H9 (cell line): ENCODE measurements around the gene HNF4A. TPM values are rescaled to one million over a fixed set of nuclear protein-coding genes. Genes with fewer than 3 reads are reported as not detected.

Experiments
- DNase-seq: peaks from one replicate; pipeline ENCODE4 v3.0.0-alpha.2; 2017
- H2AFZ ChIP-seq: one replicate; pipeline ENCODE4 v1.6.1; 2013; ENCODE audit warnings: mild to moderate bottlenecking, low read length, control low read depth, moderate library complexity
- H2AK5ac ChIP-seq: 2 replicates; pipeline ENCODE4 v1.6.1; 2013; ENCODE audit warnings: low read length, control low read depth, mixed read lengths; ENCODE audit not compliant: insufficient read length
- H2BK120ac ChIP-seq: one replicate; pipeline ENCODE4 v1.6.1; 2013; ENCODE audit warnings: low read depth, mild to moderate bottlenecking, low read length, control low read depth, inconsistent platforms; ENCODE audit not compliant: poor library complexity, severe bottlenecking
- H2BK12ac ChIP-seq: 2 replicates; pipeline ENCODE4 v1.6.1; 2013; ENCODE audit warnings: low read length, control low read depth, mixed read lengths, low read depth; ENCODE audit not compliant: insufficient read length
- H2BK15ac ChIP-seq: 2 replicates; pipeline ENCODE4 v1.6.1; 2013; ENCODE audit warnings: low read depth, low read length, control low read depth
- H2BK20ac ChIP-seq: one replicate; pipeline ENCODE4 v1.6.1; 2013; ENCODE audit warnings: low read depth, mild to moderate bottlenecking, low read length, control low read depth, inconsistent platforms; ENCODE audit not compliant: poor library complexity, severe bottlenecking
- H2BK5ac ChIP-seq: 2 replicates; pipeline ENCODE4 v1.6.1; 2013; ENCODE audit warnings: low read length, control low read depth, mixed read lengths; ENCODE audit not compliant: insufficient read length
- H3K14ac ChIP-seq: 2 replicates; pipeline ENCODE4 v1.6.1; 2013; ENCODE audit warnings: low read length, control low read depth; ENCODE audit not compliant: insufficient read depth
- H3K18ac ChIP-seq: 2 replicates; pipeline ENCODE4 v1.6.1; 2013; ENCODE audit warnings: low read depth, mild to moderate bottlenecking, mixed read lengths, low read length, control low read depth; ENCODE audit not compliant: insufficient read length
- H3K23ac ChIP-seq: 2 replicates; pipeline ENCODE4 v1.6.1; 2013; ENCODE audit warnings: low read length, control low read depth, mixed read lengths, low read depth; ENCODE audit not compliant: insufficient read length
- H3K23me2 ChIP-seq: 2 replicates; pipeline ENCODE4 v1.6.1; 2013; ENCODE audit warnings: low read depth, mild to moderate bottlenecking, mixed read lengths, low read length, control low read depth; ENCODE audit not compliant: insufficient read length, poor library complexity, severe bottlenecking
- H3K27ac ChIP-seq: 2 replicates; pipeline ENCODE4 v1.5.1; 2013; ENCODE audit warnings: low read length, control low read depth, mixed read lengths, low read depth; ENCODE audit not compliant: insufficient read length
- H3K27me3 ChIP-seq: 2 replicates; pipeline ENCODE4 v1.6.1; 2013; ENCODE audit warnings: low read length, control low read depth, inconsistent platforms; ENCODE audit not compliant: insufficient read depth
- H3K4ac ChIP-seq: 2 replicates; pipeline ENCODE4 v1.6.1; 2013; ENCODE audit warnings: low read depth, mild to moderate bottlenecking, control low read depth, inconsistent platforms, low read length, moderate library complexity
- H3K4me1 ChIP-seq: 2 replicates; pipeline ENCODE4 v1.6.1; 2013; ENCODE audit warnings: low read length, control low read depth, inconsistent platforms; ENCODE audit not compliant: insufficient read depth
- H3K4me2 ChIP-seq: 2 replicates; pipeline ENCODE4 v1.6.1; 2013; ENCODE audit warnings: low read length, control low read depth, mixed read lengths; ENCODE audit not compliant: insufficient read length, insufficient read depth
- H3K56ac ChIP-seq: 2 replicates; pipeline ENCODE4 v1.6.1; 2013; ENCODE audit warnings: low read depth, mild to moderate bottlenecking, mixed read lengths, low read length, control low read depth; ENCODE audit not compliant: insufficient read length
- H3K79me1 ChIP-seq: 2 replicates; pipeline ENCODE4 v1.6.1; 2013; ENCODE audit warnings: low read depth, mild to moderate bottlenecking, moderate library complexity, low read length, control low read depth, inconsistent platforms; ENCODE audit not compliant: insufficient read depth, poor library complexity, severe bottlenecking
- H3K79me2 ChIP-seq: 2 replicates; pipeline ENCODE4 v1.6.1; 2013; ENCODE audit warnings: low read length, control low read depth, inconsistent platforms; ENCODE audit not compliant: insufficient read depth
- H3K9ac ChIP-seq: 2 replicates; pipeline ENCODE4 v1.6.1; 2013; ENCODE audit warnings: low read length, control low read depth, mixed read lengths; ENCODE audit not compliant: insufficient read length; ENCODE audit errors: extremely low read depth
- H3K9me3 ChIP-seq: one replicate; pipeline ENCODE4 v1.6.1; 2013; ENCODE audit warnings: low read depth, low read length, inconsistent platforms; ENCODE audit not compliant: control insufficient read depth
- H3T11ph ChIP-seq: one replicate; pipeline ENCODE4 v1.6.1; 2013; ENCODE audit warnings: mild to moderate bottlenecking, low read length, control low read depth, inconsistent platforms
- H4K20me1 ChIP-seq: one replicate; pipeline ENCODE4 v1.6.1; 2013; ENCODE audit not compliant: control insufficient read depth, insufficient read length, insufficient read depth
- H4K5ac ChIP-seq: 2 replicates; pipeline ENCODE4 v1.6.1; 2013; ENCODE audit warnings: low read depth, mild to moderate bottlenecking, mixed read lengths, low read length, control low read depth; ENCODE audit not compliant: insufficient read length
- H4K8ac ChIP-seq: replicated peaks from 2 replicates; pipeline ENCODE4 v1.6.1; 2013; ENCODE audit warnings: low read length, control low read depth, mixed read lengths, low read depth; ENCODE audit not compliant: insufficient read length
- H4K91ac ChIP-seq: 2 replicates; pipeline ENCODE4 v1.6.1; 2013; ENCODE audit warnings: low read depth, mild to moderate bottlenecking, moderate library complexity, mixed read lengths, low read length, control low read depth; ENCODE audit not compliant: insufficient read length
- H3K27ac Mint-ChIP-seq, 3 experiments: 2 replicates in 2 of 3; 3 replicates in 1 of 3; pipeline ENCODE4 v1.8.0; 2020 to 2021; ENCODE audit warnings: mixed read lengths in 3 of 3, mild to moderate bottlenecking in 1 of 3, moderate library complexity in 1 of 3
- H3K27me3 Mint-ChIP-seq: 2 replicates; pipeline ENCODE4 v1.8.0; 2021; ENCODE audit warnings: low read depth, mild to moderate bottlenecking, moderate library complexity, mixed read lengths
- H3K36me3 Mint-ChIP-seq, 3 experiments: 2 replicates in 2 of 3; 3 replicates in 1 of 3; pipeline ENCODE4 v1.8.0; 2020 to 2021; ENCODE audit warnings: low read depth in 3 of 3, mixed read lengths in 3 of 3; ENCODE audit not compliant: insufficient read depth in 1 of 3
- H3K4me1 Mint-ChIP-seq, 2 experiments: 2 replicates each; pipeline ENCODE4 v1.8.0; 2020; ENCODE audit warnings: mixed read lengths in 2 of 2
- H3K4me3 Mint-ChIP-seq, 2 experiments: 2 replicates in 1 of 2; 3 replicates in 1 of 2; pipeline ENCODE4 v1.8.0; 2020 to 2021; ENCODE audit warnings: mild to moderate bottlenecking in 2 of 2, mixed read lengths in 2 of 2, moderate library complexity in 1 of 2
- H3K9me3 Mint-ChIP-seq, 2 experiments: 2 replicates in 1 of 2; 3 replicates in 1 of 2; pipeline ENCODE4 v1.8.0; 2020; ENCODE audit warnings: mild to moderate bottlenecking in 2 of 2, mixed read lengths in 2 of 2, moderate library complexity in 1 of 2
- CTCF ChIP-seq: fragments of 200-600 bp; sonication (generic); conservative IDR thresholded peaks from 3 replicates; pipeline ENCODE4 v1.8.0; 2021; ENCODE audit warnings: antibody characterized with exemption, mild to moderate bottlenecking
- WGBS: extraction: QIAGEN DNeasy Blood & Tissue Kit; methylation state at CpG from one replicate; pipeline ENCODE4 v1.1.7; 2013; ENCODE audit warnings: missing lambda C conversion rate, low lambda C conversion rate, mixed read lengths; ENCODE audit not compliant: insufficient read length; ENCODE audit errors: extremely low coverage; 5-methylcytosine and 5-hydroxymethylcytosine counted together
- total RNA-seq: library from RNA; stranded (reverse); gene quantifications from 2 replicates; pipeline ENCODE4 v1.2.1, GENCODE V29; 2021

Gene HNF4A
- total RNA-seq, 1 experiment from 2014 or later, result not detected

- no peak for TF ChIP-seq CTCF
- peaks cover 0 to 6% of the 10 kb centered on the region in 2 experiments; a peak in 2 of 4 replicates for H3K4me1 Mint-ChIP-seq
- H3K23me2 ChIP-seq, result no peaks in the 10 kb centered on the region
Observed at GRCh38 chr20:44400671-44400969, 45.1 kb downstream of the HNF4A start.

More at GRCh38 chr20:44400671-44400969, 45.1 kb downstream of the HNF4A start:
- H2AFZ ChIP-seq, result no peak overlapping the region
- no peak for DNase-seq
- no peak overlapping the region for H3K4ac ChIP-seq
- no peaks in the 10 kb centered on the region for H3K27me3 ChIP-seq
- no peak overlapping the region for H2BK20ac ChIP-seq
- no peaks in the 10 kb centered on the region for H3K9me3 ChIP-seq
- no peak overlapping the region for H4K8ac ChIP-seq
- no peak overlapping the region for H3K18ac ChIP-seq
- no peak overlapping the region for H2AK5ac ChIP-seq
- no peak overlapping the region for H3K23ac ChIP-seq
- H3K79me2 ChIP-seq, result no peaks in the 10 kb centered on the region
- no peak overlapping the region for H4K91ac ChIP-seq
- no peak overlapping the region for H2BK5ac ChIP-seq
- Mint-ChIP-seq H3K4me3 (no peak overlapping the region), H3K27ac (peak overlapping the region in 1 of 3 experiments; percentile 63; a peak in 1 of 7 replicates), H3K27me3 (peaks cover 5% of the 10 kb centered on the region), H3K36me3 (no peaks in the 10 kb centered on the region), H3K9me3 (peaks cover 0 to 3% of the 10 kb centered on the region in 2 experiments; a peak in 2 of 5 replicates)
- H2BK12ac ChIP-seq, result no peak overlapping the region
- no peak overlapping the region for H2BK120ac ChIP-seq
- H3K4me1 ChIP-seq, result no peaks in the 10 kb centered on the region
- H3K56ac ChIP-seq, result no peak overlapping the region
- no CpG with 5 or more reads among the region's 5 CpGs for WGBS
- H3K14ac ChIP-seq, result no peak overlapping the region
- H3K79me1 ChIP-seq, result no peaks in the 10 kb centered on the region
- no peak overlapping the region for H3T11ph ChIP-seq
- no peak overlapping the region for H4K5ac ChIP-seq
- no peak overlapping the region for H3K9ac ChIP-seq
- H4K20me1 ChIP-seq, result no peaks in the 10 kb centered on the region
- no peak overlapping the region for H3K27ac ChIP-seq
- no peak overlapping the region for H2BK15ac ChIP-seq
- no peak overlapping the region for H3K4me2 ChIP-seq
